Measurements from ENCODE around the gene RGS6.

- TF ChIP-seq CTCF (IDR thresholded peaks at IDR 0.05; ENCODE audit: low read length) (no peak), EZH2 (IDR thresholded peaks at IDR 0.05; ENCODE audit: borderline replicate concordance, low read length) (no peak)
These were observed 588.8 kb downstream of the RGS6 start for GRCh38 chr14:72521045-72521444.

All from OCI-LY1 (cell line).